ENCODE measurements around the gene KDM4B.

Gene KDM4B

GRCh38 chr19:5080809-5081208 is 111.9 kb downstream of the KDM4B start:
- no peak overlapping the region for H3K4me3 ChIP-seq (replicated peaks in 1 of 2; ENCODE audit: low read depth in 2 of 2, low read length in 2 of 2)
- TF ChIP-seq, protein P1, sequence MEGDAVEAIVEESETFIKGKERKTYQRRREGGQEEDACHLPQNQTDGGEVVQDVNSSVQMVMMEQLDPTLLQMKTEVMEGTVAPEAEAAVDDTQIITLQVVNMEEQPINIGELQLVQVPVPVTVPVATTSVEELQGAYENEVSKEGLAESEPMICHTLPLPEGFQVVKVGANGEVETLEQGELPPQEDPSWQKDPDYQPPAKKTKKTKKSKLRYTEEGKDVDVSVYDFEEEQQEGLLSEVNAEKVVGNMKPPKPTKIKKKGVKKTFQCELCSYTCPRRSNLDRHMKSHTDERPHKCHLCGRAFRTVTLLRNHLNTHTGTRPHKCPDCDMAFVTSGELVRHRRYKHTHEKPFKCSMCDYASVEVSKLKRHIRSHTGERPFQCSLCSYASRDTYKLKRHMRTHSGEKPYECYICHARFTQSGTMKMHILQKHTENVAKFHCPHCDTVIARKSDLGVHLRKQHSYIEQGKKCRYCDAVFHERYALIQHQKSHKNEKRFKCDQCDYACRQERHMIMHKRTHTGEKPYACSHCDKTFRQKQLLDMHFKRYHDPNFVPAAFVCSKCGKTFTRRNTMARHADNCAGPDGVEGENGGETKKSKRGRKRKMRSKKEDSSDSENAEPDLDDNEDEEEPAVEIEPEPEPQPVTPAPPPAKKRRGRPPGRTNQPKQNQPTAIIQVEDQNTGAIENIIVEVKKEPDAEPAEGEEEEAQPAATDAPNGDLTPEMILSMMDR (IDR thresholded peaks at IDR 0.05; ENCODE audit: low read depth, low read length): no peak
- DNase-seq (ENCODE audit: low read depth in 2 of 2): no peak

- TF ChIP-seq, protein P1 (IDR thresholded peaks at IDR 0.05; ENCODE audit: low read depth, low read length): no peak
- no peak for DNase-seq (ENCODE audit: low read depth in 2 of 2)
- H3K4me3 ChIP-seq (replicated peaks in 1 of 2; ENCODE audit: low read depth in 2 of 2, low read length in 2 of 2): no peak overlapping the region
These were observed 112.7 kb downstream of the KDM4B start for GRCh38 chr19:5081443-5082161.

GRCh38 chr19:5083547-5083965 is 114.6 kb downstream of the KDM4B start:
- DNase-seq (ENCODE audit: low read depth in 2 of 2): peak in 1 of 2 donors; percentile 76
- H3K4me3 ChIP-seq (replicated peaks in 1 of 2; ENCODE audit: low read depth in 2 of 2, low read length in 2 of 2): no peak overlapping the region
- TF ChIP-seq, protein P1 (IDR thresholded peaks at IDR 0.05; ENCODE audit: low read depth, low read length): no peak

GRCh38 chr19:5085566-5085965 is 116.7 kb downstream of the KDM4B start:
- H3K4me3 ChIP-seq (replicated peaks in 1 of 2; ENCODE audit: low read depth in 2 of 2, low read length in 2 of 2): no peak overlapping the region
- TF ChIP-seq, protein P1 (IDR thresholded peaks at IDR 0.05; ENCODE audit: low read depth, low read length): no peak
- DNase-seq (ENCODE audit: low read depth in 2 of 2): no peak

DNA sequence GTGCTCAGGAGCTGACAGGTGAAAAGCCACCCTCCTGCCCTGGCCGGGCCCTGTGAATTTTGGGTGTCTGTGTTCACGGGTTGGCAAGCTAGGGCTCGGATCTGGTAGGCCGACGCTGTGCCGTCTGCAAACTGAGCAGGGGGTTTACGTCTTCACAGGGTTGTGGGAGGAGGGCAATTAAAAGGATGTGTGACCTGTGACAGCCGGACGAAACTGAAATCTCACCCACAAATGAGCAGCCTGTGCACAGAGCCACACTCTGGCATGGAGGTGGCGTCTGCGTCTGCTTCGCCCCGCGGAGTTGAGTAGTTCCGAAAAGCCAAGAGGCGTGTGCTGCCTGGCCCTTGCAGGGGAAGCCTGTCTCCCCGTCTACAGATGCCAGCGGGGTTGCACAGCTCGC is 117.3 kb downstream of the KDM4B start:
- no peak for DNase-seq (ENCODE audit: low read depth in 2 of 2)
- TF ChIP-seq, protein P1 (IDR thresholded peaks at IDR 0.05; ENCODE audit: low read depth, low read length): no peak
- no peak overlapping the region for H3K4me3 ChIP-seq (replicated peaks in 1 of 2; ENCODE audit: low read depth in 2 of 2, low read length in 2 of 2)

DNA sequence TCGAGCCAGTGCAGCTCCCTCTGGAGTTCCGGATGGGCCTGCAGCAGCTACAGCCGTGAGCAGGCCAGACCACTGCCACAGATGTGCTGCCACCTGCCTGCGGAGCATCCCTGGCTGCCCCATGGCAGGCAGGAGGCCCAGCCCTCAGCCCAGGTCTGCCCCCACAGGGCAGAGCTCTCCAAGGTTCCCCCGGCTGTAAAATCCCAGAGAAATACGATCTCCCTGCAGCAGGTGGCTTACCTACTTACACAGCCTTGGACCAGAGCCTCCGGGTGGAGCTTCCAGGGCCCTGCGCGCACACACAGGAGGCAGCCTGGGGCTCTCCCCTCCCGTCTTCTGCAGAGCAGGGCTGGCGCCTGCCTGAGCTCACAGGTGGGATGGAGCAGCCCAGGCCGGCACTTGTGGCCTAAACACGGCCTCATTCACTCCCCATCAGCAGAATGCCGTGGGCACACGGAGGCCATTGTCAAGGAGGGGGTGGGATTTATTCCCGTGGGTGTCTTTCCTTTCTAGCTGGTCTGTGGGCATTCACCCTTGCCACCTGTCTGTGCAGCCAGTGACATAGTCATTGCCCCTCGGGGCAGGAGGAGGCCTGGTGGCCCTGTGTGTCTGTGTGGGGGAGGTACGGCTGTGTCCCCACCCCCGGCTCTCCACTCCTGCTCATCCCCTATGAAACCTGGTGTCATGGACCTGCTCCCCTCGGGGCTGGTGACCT is 118.0 kb downstream of the KDM4B start:
- TF ChIP-seq, protein P1 (IDR thresholded peaks at IDR 0.05; ENCODE audit: low read depth, low read length): no peak
- no peak for DNase-seq (ENCODE audit: low read depth in 2 of 2)
- H3K4me3 ChIP-seq (replicated peaks in 1 of 2; ENCODE audit: low read depth in 2 of 2, low read length in 2 of 2): no peak overlapping the region

Measured in cardiac fibroblast (primary cell).